ENCODE measurements around the gene NXPH4. TPM values are rescaled to one million over a fixed set of nuclear protein-coding genes. Genes with fewer than 3 reads are reported as not detected.

NXPH4 gene
- total RNA-seq, 1 donor from 2014 or later, result not detected

DNA sequence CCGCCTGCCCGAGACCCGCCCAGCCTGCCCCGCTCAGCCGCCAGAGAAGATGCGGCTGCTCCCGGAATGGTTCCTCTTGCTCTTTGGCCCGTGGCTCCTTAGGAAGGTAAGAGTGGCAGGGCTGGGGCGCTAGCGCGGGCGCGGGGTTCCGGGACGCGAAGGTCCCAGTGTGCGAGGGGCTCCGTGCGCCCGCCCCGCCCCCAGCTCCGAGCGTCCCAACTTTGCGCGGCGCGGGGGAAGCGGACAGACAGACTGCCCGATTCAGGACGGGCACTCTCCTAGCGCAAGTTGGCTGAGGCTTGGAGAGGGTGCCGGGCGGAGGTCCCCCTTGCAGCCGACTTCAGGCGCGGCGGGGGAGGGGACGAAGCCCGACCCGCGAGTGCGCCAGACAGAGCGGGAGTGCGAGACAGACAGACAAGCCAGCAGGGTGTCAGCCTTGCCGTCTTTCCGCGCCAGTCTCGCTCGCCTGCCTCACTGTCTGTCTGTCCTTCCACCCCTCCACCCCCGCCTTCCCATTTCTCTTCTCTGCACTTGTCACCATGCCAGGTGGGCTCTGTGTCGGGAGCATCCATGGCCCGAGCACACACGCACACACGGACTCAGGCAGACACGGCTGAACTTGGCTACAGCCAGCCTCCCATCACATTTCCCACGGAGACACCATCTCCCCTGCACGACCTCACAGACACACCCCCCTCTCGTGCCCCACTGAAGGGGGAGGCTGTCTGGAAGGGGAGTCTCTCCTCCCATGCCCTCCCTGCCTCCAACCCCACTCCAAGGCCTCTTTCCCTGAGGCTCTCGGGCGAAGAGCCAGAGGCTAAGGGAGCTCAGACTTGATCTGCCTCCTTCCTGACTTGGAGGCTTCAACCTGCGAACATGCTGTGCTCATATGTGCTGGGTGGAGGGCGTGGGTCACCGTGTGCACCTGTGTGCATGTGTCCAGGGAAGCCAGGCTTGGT lies 606 bp downstream of the NXPH4 start:
- DNase-seq (ENCODE audit: low spot score), result no peak
- peaks cover 73% of the 10 kb centered on the region for H3K27me3 Mint-ChIP-seq (ENCODE audit: insufficient read depth, low read depth)
- Histone ChIP-seq H3K9me3 (ENCODE audit: low read depth) (no peaks in the 10 kb centered on the region), H3K4me1 (peaks cover 66% of the 10 kb centered on the region), H3F3A (ENCODE audit: low read depth) (peaks cover 64% of the 10 kb centered on the region), H4K20me1 (ENCODE audit: low read depth) (peaks cover 78% of the 10 kb centered on the region), H3K79me2 (ENCODE audit: low read depth) (no peaks in the 10 kb centered on the region), H3K4me3 (peak overlapping the region; percentile 52), H3K36me3 (no peaks in the 10 kb centered on the region), H3K27ac (no peak overlapping the region), H3K4me2 (peak overlapping the region; percentile 92), H2AFZ (replicated peaks) (no peak overlapping the region), H3K9ac (no peak overlapping the region), H3K27me3 (peaks cover 88% of the 10 kb centered on the region)
- H3K4me1 Mint-ChIP-seq, result peaks cover 52% of the 10 kb centered on the region
- peak overlapping the region; percentile 83 for H3K4me3 Mint-ChIP-seq
- TF ChIP-seq EZH2phosphoT487 (IDR thresholded peaks at IDR 0.05), result peak; percentile 88
- TF ChIP-seq, protein P1, sequence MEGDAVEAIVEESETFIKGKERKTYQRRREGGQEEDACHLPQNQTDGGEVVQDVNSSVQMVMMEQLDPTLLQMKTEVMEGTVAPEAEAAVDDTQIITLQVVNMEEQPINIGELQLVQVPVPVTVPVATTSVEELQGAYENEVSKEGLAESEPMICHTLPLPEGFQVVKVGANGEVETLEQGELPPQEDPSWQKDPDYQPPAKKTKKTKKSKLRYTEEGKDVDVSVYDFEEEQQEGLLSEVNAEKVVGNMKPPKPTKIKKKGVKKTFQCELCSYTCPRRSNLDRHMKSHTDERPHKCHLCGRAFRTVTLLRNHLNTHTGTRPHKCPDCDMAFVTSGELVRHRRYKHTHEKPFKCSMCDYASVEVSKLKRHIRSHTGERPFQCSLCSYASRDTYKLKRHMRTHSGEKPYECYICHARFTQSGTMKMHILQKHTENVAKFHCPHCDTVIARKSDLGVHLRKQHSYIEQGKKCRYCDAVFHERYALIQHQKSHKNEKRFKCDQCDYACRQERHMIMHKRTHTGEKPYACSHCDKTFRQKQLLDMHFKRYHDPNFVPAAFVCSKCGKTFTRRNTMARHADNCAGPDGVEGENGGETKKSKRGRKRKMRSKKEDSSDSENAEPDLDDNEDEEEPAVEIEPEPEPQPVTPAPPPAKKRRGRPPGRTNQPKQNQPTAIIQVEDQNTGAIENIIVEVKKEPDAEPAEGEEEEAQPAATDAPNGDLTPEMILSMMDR (IDR thresholded peaks at IDR 0.05), result no peak
- H3K27ac Mint-ChIP-seq, result no peak overlapping the region
- H3K36me3 Mint-ChIP-seq, result peaks cover 2% of the 10 kb centered on the region
- H3K9me3 Mint-ChIP-seq, result peaks cover 5% of the 10 kb centered on the region

DNA sequence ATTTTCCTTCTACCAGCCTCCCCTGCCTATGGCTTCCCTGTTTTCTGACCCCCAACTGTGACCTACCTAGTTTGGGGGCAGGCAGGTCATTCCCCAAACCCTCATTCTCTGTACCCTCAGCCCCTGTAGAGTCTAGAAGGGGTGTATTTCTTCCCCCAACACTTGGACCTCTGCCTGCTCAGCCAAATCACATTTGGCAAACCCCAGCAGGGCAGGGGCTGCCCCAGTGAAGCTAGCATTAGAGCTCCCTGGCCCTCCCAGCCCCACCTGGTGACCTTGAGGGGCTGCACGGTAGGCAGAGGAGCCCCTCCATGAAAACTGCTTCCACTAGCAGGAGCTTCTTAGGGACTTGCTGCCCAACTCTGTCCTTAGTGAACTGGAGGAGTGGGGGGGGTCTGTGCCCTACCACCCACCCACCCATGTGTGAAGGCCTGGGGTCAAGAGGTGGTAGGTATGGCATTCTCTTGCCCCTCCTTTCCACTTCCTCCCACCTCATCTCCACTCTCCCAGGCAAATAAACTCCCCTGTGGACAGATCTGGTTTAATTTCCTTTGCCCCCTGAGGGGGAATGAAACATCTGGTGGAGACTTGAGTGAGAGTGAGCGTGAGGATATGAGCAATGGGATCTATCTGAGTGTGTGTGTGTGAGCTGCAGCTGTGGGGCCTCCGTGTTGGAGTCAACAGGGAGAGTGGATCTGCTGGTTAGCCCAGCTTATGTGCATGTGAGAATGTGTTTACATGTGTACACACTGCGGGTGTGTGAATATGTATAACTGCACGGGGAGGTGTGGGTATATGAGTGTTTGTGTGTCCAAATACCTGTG lies 1.6 kb downstream of the NXPH4 start:
- H3K27ac Mint-ChIP-seq, result no peak overlapping the region
- H3K27me3 Mint-ChIP-seq (ENCODE audit: insufficient read depth, low read depth), result peaks cover 83% of the 10 kb centered on the region
- DNase-seq (ENCODE audit: low spot score), result no peak
- H3K4me3 ChIP-seq, result no peak overlapping the region
- H3K4me2 ChIP-seq, result no peak overlapping the region
- H3K4me1 ChIP-seq, result peaks cover 71% of the 10 kb centered on the region
- peaks cover 57% of the 10 kb centered on the region for H3K4me1 Mint-ChIP-seq
- H3K36me3 ChIP-seq, result no peaks in the 10 kb centered on the region
- peaks cover 8% of the 10 kb centered on the region for H3K9me3 Mint-ChIP-seq
- no peaks in the 10 kb centered on the region for H3K9me3 ChIP-seq (ENCODE audit: low read depth)
- H3K4me3 Mint-ChIP-seq, result peak overlapping the region; percentile 83
- TF ChIP-seq, protein P1 (IDR thresholded peaks at IDR 0.05), result no peak
- TF ChIP-seq EZH2 (IDR thresholded peaks at IDR 0.05), result no peak
- TF ChIP-seq EZH2phosphoT487 (IDR thresholded peaks at IDR 0.05), result no peak
- H3K79me2 ChIP-seq (ENCODE audit: low read depth), result no peaks in the 10 kb centered on the region
- H3K36me3 Mint-ChIP-seq, result peaks cover 2% of the 10 kb centered on the region
- H3K9ac ChIP-seq, result no peak overlapping the region
- peaks cover 73% of the 10 kb centered on the region for H4K20me1 ChIP-seq (ENCODE audit: low read depth)
- H3F3A ChIP-seq (ENCODE audit: low read depth), result peaks cover 59% of the 10 kb centered on the region
- H2AFZ ChIP-seq (replicated peaks), result no peak overlapping the region
- no peak overlapping the region for H3K27ac ChIP-seq
- peaks cover 99% of the 10 kb centered on the region for H3K27me3 ChIP-seq

DNA sequence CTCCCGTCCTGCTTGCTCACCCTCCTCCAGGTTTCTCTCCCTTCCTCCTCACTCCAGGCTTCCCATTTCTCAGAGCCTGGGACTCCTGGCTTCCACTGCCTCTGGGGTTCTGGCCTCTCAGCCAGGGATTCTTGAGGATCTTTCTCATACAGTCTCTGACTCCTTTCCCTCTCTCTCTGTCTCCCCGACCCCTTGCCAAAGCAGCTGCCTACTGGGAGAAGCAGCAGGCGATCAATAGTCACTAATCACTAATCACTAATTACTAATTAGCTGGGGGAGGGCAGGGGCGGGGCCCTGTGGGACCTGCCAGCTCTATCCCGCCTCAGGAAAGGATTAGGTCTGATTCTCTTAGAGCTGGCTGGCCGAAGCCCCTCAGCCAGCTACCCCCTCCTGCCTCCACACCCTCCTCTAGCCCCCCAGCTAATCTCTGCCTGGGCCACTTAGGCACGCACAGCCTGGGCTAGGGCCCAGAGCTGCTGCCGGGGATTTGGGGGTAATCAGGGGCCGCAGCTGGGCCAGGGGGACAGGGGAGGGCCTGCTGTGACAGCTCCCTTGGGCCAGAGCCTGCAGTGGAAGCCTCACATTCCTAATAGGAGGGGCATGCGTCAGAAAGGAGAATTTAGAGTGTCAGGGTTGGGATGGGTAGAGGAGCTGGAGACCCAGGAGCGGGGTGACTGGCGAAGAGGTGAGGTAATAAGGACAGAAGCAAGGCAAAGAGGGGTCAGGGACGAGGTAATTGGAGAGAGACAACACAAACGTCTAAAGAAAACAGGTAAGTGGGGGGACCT lies 2.8 kb downstream of the NXPH4 start:
- Histone ChIP-seq H2AFZ (replicated peaks) (no peak overlapping the region), H3K4me3 (peak overlapping the region; percentile 43), H3K9me3 (ENCODE audit: low read depth) (no peaks in the 10 kb centered on the region), H3K4me1 (peaks cover 63% of the 10 kb centered on the region), H3K79me2 (ENCODE audit: low read depth) (no peaks in the 10 kb centered on the region), H4K20me1 (ENCODE audit: low read depth) (peaks cover 66% of the 10 kb centered on the region), H3K36me3 (no peaks in the 10 kb centered on the region), H3K4me2 (peak overlapping the region; percentile 90), H3K27ac (no peak overlapping the region), H3K27me3 (peaks cover 100% of the 10 kb centered on the region), H3F3A (ENCODE audit: low read depth) (peaks cover 66% of the 10 kb centered on the region), H3K9ac (no peak overlapping the region)
- TF ChIP-seq EZH2 (IDR thresholded peaks at IDR 0.05) (peak; percentile 54), EZH2phosphoT487 (IDR thresholded peaks at IDR 0.05) (no peak)
- H3K36me3 Mint-ChIP-seq, result peaks cover 2% of the 10 kb centered on the region
- H3K9me3 Mint-ChIP-seq, result peaks cover 9% of the 10 kb centered on the region
- DNase-seq (ENCODE audit: low spot score), result peak; percentile 80
- H3K27ac Mint-ChIP-seq, result no peak overlapping the region
- peaks cover 88% of the 10 kb centered on the region for H3K27me3 Mint-ChIP-seq (ENCODE audit: insufficient read depth, low read depth)
- peak overlapping the region; percentile 61 for H3K4me3 Mint-ChIP-seq
- H3K4me1 Mint-ChIP-seq, result peaks cover 49% of the 10 kb centered on the region

Data from neural progenitor cell (in vitro differentiated cells).